Fibroblast of skin of right biceps (primary cell): ENCODE data around the gene SNRNP48.

Experiments
- DNase-seq: peaks from one replicate; pipeline ENCODE4 v3.0.0-alpha.2; 2013

SNRNP48 gene

GRCh38 chr6:7589949-7590917 lies at the start of gene SNRNP48:
Gene SNRNP48 (plus strand): TSS chr6:7590198. CDS start chr6:7590258, 60 bp downstream.
- peak; percentile 93 for DNase-seq

GRCh38 chr6:7540595-7540994 lies 49.4 kb upstream of the SNRNP48 start:
- DNase-seq: peak; percentile 59

GRCh38 chr6:7541175-7542064 lies 48.6 kb upstream of the SNRNP48 start, which contains the start of gene DSP:
Gene DSP (plus strand): TSS chr6:7541671. CDS start chr6:7541916, 245 bp downstream.
- DNase-seq: peak; percentile 69

GRCh38 chr6:7542065-7542873 lies 47.7 kb upstream of the SNRNP48 start:
- DNase-seq: peak; percentile 28

- DNase-seq: peak; percentile 72
Measured at GRCh38 chr6:7542874-7543624, 46.9 kb upstream of the SNRNP48 start.

GRCh38 chr6:7543789-7544424 lies 46.1 kb upstream of the SNRNP48 start:
- no peak for DNase-seq

GRCh38 chr6:7544597-7544996 lies 45.4 kb upstream of the SNRNP48 start:
- DNase-seq: no peak

GRCh38 chr6:7545316-7546019 lies 44.5 kb upstream of the SNRNP48 start:
- DNase-seq: no peak

GRCh38 chr6:7546020-7546369 lies 44.0 kb upstream of the SNRNP48 start:
- peak; percentile 28 for DNase-seq

- no peak for DNase-seq
Measured at GRCh38 chr6:7546383-7546782, 43.6 kb upstream of the SNRNP48 start.

- no peak for DNase-seq
Measured at GRCh38 chr6:7546896-7547295, 43.1 kb upstream of the SNRNP48 start.

GRCh38 chr6:7547315-7547714 lies 42.7 kb upstream of the SNRNP48 start:
- DNase-seq: no peak

- no peak for DNase-seq
Measured at GRCh38 chr6:7550433-7550801, 39.6 kb upstream of the SNRNP48 start.

- DNase-seq: no peak
Measured at GRCh38 chr6:7554533-7555275, 35.3 kb upstream of the SNRNP48 start.

GRCh38 chr6:7555671-7556070 lies 34.3 kb upstream of the SNRNP48 start:
- DNase-seq: no peak

GRCh38 chr6:7556394-7557106 lies 33.4 kb upstream of the SNRNP48 start:
- DNase-seq: no peak

GRCh38 chr6:7557652-7558051 lies 32.3 kb upstream of the SNRNP48 start:
- no peak for DNase-seq

GRCh38 chr6:7558781-7559180 lies 31.2 kb upstream of the SNRNP48 start:
- DNase-seq: no peak

GRCh38 chr6:7559196-7559595 lies 30.8 kb upstream of the SNRNP48 start:
- no peak for DNase-seq
